NOMO-1 (cell line): Measurements from ENCODE around the gene SND1.

Source experiments
- DNase-seq, 2 experiments: peaks; one replicate each; lab custom pipeline; 2025; ENCODE audit not compliant: unreplicated experiment in 2 of 2; lab: John Stamatoyannopoulos, UW

The SND1 gene

DNA sequence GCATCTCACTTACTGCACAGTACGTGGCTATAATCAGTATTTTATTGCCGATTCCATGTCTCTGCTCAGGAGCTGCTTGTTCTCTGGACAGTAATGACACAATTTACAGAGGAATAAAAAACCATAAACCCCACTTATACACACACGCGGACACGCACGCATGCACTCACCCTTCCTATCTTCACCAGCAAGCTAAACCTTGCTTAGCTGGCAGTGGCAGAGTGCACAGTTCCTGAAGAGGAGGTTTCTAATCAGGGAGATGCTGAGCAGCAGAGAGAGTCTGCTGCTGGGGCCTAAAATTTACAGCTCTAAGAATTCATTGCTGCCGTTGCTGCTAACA, 66.3 kb downstream of the SND1 start:
- DNase-seq, result no peak

DNA sequence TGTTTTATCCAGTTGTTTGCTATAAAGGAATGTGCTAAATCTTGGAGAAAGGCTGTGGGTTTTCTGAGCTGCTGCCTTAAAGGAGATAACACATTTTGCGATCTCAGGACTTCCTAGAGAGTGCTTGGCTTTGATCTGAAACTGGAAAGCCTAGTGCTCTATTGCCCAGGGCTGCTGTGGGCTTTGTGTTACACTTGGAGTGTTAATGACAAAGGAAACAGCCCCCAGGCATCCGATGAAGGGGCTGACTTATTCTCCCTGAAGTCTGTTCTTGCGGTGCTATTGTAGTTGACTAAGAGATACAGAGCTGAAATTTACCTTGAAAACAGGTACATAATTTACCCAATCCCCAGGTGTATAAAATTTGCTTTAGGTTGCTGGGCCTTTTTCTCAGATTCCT, 74.5 kb downstream of the SND1 start:
- DNase-seq, result no peak

DNA sequence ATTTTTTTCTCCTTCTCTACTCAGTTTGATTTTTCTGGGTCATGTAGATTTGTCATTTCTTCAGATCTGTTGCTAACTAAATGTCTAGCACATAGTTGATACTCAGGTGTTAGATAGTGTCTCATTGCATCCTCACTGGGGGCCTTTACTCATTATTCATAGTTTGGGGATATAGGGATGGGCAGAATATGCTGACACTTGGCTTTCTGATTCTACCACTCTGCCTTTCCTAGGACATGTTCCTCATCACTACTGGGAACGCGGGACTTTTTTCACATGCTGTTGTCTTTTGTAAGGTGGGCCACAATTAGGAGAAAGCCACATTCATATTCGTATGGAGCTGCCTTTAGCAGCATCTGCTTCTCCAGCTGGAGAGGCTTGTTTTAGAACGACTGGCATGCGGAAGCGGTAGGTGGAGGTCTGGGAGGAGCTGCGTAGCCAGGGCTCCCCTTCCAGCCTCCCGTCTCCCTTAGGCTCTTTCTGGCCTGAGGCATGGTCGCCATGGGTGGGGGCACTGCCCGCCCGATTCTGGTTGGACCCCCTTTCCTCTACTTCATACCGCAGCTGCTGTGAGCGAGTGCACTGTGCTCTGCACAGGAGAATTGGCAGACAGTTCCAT, 78.8 kb downstream of the SND1 start:
- no peak for DNase-seq

DNA sequence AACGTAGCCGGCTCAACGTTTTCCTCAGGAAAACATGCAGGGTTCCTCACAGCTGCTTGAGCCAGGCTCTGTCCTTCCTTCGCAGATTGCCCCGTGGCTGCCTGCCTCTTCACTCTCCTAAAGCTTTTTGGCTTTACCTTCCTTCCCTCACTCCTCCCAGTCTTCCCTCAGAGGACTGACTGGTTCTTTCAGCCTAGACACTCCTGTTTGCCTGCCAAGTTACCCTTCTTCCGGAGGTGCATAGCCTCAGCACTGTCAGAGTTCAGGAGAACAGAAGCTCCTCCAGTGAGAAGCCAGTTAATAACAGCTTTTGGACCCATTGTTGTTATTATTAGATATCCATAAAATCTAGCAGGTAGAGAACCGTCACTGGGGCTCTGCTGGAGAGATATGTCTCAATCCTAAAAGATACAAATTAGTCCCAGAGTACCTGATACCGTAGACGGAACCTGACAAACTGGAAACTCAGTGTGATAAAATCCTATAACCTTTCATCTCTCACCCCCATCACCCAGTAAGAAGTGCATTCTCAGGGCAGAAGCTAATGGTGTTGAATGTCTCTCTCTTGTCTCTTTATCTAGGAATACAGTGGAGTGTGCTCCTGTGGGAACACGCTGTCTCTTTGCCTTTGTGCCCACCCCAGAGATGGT, 79.6 kb downstream of the SND1 start:
- no peak for DNase-seq

DNA sequence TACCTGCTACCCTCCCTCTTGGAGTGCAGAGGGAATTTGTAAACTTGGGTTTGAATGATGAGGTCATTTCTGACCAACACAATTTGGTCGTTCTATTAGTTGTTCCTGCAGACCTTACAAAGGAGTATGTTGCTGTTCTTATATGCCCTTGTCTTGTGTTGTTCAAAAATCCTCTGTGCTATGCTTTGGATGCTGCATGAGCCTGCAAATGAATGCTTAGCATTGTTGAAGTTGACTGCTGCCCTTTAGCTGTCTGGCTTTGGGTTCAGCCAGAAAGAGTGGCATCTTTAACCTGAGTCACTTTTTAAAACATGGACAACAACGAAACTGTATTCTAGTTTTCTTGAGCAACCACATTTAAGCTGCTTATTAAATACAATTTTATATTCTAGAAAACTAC, 80.3 kb downstream of the SND1 start:
- no peak for DNase-seq

DNA sequence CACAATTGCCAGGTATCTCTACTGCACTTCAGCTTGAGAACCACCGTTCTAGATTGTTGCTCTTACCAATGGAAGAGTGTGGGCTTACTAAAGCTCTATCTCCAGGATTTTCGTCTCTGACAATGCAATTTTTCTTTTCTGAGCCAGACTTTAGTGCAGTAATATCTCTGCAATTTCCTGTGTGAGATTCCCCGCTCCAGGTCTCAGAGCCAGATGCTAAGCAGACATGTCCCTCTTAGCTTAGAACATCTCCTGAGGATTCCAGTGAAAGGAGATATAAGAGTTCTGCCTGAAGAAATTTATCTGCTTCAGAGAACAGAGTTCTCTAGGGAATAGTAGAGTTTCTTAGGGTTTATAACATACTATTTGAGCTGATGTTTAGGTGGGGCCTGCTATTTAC, 82.0 kb downstream of the SND1 start:
- no peak for DNase-seq

DNA sequence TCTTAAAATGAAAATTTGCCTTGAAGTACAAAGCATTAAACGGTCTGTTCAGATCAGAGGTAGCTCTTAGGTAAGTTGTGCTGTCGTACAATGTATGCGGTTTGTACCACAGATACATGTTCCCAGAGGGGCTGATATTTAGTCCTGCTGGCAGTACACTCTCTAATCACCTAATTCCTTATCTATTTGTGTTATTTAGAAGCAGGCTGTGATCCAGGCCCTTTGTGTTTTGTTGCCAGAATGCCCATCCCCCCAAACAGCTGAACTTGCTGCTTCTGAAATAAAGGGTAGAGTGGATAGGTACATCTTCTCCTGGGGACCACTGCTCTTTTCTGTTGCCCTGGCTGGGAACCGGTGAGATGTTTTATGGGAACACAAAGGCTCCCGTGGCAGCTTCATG, 84.5 kb downstream of the SND1 start:
- DNase-seq, result no peak

DNA sequence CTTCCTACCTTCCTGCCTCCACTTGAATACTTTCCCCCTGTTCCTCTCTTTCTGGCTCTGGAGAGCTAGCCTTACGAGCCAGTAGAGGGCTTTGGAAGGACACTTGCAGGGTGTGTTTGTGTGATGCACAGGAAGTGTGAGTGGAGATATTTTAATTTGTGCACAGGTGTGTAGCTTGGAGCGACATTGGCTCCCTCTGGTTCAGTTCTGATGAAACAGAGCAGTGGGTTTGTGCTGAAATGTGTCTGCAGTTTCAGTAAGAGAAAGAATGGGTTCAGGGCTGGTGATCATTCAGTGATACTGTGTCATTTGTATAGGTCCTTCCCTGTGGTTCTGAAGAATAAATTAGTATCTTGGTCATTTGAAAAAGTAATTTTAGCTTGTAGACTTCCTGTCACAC, 86.9 kb downstream of the SND1 start:
- no peak for DNase-seq

DNA sequence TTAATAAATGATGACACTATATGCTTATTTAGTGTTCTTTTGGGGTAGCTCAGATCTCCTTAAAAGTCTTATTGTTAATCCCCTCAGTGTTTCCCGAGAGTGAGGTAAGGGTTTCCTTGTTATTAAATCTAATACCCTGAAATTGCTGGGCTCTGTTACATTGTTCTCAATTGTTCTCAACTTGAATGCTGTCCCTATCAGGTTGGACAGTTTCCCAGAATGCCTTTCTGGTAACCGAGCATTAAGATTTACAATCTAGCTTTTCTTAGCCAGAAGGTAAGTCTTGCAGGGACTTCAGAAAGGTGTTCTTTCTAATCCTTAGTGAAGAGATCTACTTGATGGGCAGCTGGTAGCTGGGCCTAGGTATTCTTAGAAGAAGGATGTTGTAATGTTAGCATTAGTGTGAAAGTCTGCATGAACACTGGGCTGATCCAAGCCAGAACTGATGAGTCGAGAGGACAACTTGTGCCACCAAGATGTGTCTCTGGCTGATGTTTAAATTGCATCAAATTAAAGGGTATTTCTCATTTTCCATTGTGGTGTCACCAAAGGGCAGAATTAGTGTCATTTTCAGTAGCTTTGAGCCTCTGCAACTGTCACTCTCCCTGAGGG, 89.9 kb downstream of the SND1 start:
- DNase-seq, result no peak

DNA sequence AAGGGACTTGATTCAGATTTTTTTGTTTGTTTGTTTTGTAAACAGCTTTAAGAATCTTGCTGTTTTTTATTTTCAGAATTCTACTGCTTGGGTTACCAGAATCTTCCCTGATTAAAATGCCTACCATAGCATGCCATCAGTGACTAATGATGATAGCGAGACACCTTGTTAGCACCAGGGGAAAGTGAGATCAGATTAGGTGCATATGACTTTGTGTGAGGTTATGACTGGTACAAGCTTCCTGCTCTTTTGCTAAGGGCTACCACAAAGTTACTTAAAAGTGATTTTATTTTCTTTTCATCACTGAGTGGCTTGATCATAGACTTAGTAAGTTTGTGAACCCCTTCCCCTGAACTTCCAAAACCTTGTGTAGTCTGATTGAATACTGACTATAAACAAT, 93.5 kb downstream of the SND1 start:
- no peak for DNase-seq

DNA sequence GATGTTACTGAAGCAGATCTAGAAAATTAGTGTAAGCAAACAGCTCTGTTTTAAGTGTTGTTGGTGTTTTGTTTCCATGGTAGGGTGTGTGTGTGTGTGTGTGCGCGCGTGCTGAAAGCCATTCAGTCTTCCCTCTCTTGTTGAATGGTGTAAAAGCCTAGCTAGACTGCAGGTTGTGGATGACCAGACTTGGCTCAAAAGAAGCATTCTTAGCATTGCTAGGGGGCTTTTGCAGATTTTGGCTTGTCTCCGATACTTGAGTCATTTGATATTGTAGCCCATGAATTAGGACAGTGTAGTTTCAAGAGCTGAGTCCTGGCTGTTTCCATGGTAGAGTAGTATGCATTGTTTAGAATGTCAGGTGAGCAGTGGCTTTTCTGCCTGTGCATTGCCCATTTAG, 99.1 kb downstream of the SND1 start:
- DNase-seq, result no peak

DNA sequence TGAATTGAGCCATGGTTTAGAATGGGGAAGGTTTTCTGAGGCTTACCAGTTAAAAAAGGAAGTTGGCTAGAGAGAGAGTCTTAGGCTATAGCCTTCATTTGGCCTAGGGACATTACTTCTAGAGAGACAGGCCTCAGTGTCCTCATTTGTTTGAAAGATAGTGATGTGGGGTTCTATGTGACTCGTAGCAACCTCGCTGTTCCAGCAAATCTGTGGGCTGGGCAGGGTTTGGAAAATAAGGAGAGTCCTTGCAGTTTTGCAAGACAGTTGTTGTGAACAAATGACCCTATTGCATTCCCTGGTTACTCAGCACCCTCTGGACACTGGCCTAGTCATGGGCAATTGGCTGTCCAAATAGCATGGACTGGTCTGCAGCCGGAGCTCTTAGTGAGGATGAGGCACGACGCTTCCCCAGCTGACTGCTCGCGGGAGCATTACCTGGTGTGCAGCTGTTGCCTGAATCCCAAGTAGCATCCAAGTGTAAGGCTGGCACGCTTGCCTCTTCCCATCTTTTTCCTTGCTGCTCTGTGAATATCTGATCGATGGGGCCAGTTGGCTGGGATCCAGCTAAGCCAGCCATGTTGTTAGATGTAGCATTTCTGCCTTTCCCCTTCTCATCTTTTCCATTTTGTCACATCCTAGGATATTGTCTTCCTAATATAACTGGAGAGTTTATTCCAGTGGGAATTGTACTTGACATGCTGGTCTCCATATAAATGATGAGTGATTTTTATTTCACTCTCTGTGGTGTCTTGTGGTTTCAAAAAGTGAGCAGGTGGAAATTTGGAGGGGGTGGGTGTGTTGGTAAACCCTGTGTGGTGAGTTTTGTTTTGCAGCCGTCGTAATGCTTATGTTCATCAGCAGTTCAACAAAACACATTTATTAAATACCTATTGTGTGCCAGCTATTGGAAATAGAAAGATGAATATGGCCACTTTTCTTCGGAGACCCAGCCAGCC, 99.8 kb downstream of the SND1 start:
- DNase-seq, result peak; percentile 1 to 30

DNA sequence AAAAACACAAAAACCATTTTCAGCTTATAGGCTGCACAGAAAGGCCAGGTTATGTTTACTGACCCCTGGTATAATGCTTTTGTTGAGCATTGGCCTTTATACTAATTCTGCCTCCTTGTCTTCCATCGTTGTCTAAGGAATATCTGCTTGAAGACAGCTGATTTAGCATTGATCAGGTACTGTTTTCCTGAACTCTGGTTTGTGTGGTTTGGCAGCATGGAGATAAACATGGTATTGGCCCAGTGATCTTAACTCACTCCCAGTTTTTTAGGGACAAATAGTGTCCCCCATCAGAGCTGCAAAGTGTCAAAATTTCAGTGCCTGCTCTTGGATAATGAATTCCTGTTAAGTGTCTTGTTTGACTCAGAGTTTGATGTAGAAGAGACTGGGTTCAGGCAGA, 100.8 kb downstream of the SND1 start:
- no peak for DNase-seq

DNA sequence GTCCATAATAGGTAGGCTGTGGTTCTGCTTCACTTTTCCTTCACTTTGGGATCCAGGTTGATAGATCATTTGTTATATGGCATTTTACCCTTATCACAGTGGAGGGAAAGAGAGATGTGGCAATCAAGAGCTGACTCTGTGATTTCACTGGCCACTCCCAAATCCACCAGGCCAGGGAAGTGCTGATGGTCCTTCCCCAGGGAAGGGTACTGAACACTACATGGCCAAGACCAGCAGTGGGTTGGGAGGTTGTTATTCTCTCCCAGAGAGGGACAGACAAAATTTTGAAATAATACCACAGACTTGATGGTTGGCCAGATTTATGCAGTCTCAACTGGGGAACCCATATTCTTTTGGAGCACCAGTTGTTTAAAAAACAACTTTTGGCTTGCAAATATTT, 102.5 kb downstream of the SND1 start:
- DNase-seq, result no peak

DNA sequence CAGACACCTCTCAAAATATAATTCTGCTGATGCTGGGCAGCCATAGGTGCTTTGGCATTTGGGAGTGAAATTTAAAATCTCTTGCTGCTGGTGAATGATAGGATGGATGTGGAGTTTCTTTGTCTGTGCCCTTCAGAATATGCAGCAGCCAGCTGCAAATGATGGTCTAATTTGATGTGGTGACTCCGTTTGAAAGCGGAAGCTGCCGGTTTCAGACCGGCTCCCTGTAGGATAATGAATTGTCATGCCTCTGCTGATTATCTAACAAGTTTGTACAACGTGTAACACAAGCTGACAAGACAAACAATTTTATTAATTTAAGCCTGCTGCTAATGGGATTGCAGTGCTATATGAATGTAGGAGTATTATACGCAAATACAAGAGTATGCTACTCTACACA, 103.5 kb downstream of the SND1 start:
- no peak for DNase-seq

DNA sequence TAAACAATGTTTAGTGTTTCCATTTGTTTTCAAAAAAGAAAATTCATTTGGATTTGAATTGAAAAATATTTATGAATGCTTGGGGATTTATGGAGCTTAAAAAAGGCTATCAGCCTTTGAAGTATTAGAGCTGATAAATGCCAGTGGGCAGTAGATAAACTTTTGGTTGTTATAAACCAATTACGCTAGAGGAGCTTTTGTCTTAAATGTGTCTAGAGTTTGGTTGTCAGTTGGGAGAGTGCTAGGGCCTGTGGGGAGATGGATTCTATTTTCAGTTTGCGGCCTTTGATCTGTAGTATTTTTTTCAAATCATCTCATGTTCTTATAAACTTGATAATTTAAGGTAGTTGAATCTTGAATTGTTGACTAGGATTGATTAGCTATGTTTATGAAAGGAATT, 104.0 kb downstream of the SND1 start:
- DNase-seq, result no peak

DNA sequence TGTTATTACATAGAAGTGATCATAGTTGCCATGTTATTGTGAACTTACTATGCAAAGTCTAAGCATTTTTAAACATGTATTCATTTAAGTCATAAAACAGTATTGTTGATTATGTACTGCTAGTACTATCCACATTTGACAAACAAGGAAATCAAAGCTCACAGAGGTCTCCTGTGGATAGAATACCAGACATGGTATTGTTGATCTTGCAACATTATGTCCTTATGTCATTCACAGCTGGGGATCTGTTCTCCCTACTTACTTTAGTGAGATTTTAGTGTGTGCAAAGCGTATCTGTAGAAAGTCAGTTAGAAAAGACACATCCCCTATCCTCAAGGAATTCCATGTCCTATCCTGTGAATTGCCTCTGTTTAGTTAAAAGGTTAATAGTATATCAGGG, 106.1 kb downstream of the SND1 start:
- DNase-seq, result no peak

DNA sequence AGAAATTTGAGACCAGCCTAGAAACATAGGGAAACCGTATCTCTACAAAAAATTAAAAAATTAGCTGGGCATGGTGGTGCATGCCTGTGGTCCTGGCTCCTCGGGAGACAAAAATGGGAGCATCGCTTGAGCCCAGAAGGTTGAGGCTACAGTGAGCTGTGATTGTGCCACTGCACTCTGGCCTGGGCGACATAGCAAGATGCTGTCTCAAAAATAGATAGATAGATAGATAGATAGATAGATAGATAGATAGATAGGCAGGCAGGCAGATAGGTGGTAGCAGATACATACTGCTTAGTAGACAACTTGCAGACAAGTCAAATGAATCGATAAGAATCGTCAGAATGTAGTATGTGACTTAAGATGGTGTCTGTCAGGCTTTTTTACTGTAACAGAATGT, 106.9 kb downstream of the SND1 start:
- no peak for DNase-seq

DNA sequence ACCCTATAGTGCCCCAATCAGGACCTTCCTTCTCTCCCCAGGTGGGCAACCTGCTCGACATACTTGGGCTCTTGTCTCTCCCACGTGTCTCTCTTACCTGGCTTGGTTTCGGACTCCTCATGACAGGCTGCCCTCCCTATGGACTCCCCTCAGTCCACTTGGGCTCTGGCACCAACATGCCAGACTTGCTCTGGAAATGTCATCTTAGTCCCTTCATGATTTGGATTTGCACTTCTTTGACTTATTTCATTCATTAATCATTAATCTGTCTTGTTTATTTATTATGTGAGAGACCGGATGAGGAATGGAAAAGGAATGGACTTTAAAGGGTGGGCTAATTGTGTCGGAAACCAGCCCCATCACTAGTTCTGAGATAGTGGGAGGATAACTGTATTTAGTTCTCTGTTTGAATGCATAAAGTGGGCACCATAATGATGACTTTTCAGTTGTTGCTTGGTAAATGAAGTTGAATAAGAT, 108.0 kb downstream of the SND1 start:
- no peak for DNase-seq

DNA sequence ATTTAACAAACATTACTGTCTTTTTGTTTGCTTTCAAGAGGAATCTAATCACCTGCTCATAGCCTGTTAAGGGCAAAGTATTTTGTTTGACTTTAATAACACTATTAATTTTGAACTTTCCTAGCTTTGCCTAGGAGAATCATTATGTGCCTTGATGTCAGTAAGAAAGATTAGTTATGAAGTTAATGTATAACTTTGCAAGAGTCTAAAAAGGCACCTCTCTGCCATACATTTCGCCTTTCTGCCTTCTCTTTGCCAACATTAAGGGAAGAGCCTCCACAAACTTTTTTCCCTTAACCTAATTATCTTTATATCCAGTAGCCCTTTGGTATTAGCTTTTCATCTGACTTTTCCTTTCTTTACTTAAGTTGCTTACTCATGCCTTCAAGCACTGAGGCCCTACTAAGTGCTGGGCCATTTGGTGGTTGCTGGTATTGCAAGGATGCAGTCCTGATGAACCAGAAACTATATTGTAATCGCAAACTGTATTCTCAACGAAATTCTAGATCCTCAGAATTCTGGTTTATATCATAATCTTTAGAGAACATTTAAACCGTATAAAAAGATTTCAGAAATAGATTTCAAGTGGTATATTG, 108.5 kb downstream of the SND1 start:
- no peak for DNase-seq

DNA sequence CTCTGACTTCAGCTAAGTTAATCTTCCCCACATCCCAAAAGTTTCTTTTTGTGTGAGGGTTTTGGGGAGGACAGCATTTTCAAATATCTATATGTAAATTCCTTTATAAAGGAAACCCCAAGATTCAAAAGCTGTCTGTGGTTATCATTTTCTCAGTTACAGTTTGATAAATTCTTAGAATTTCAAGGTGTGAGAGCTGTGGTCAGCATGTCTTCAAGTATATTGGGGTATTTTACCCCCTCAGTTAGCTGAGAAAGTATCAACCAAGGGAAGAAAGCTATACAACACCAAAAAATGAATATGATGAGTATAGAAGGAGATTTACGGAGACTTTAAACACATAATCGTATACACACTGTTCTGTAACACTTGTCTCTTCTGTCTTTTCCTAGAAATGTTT, 109.2 kb downstream of the SND1 start:
- DNase-seq, result no peak
